Measurements from ENCODE around the gene XXYLT1. TPM values are rescaled to one million over a fixed set of nuclear protein-coding genes. Genes with fewer than 3 reads are reported as not detected.

Gene XXYLT1
- polyA plus RNA-seq, 2 of the 4 experiments (the other 2 are of a cell fraction) = 11.9 to 12.0 TPM

GRCh38 chr3:195162033-195162669 lies 108.8 kb downstream of the XXYLT1 start:
- Histone ChIP-seq H3K4me2 (no peak overlapping the region), H3K27ac (no peak overlapping the region), H3K4me1 (no peaks in the 10 kb centered on the region), H3K4me3 (no peak overlapping the region), H3K9me3 (no peaks in the 10 kb centered on the region)
- ChIA-PET POLR2A (no interaction called here), CTCF (interaction anchor here (0.6 kb wide), 2 partner anchors 46 to 99 kb away, joined by 3 to 5 read pairs; no protein-coding TSS in a partner anchor)
- no peak for DNase-seq (ENCODE audit: low read depth in 1 of 2, low spot score in 1 of 2)
- no peak for ATAC-seq
- FAIRE-seq = no peak
- whole genome bisulfite sequencing (ENCODE audit: missing lambda C conversion rate) = 97% methylated on average over 15 of the region's 15 CpGs
- TF ChIP-seq USF2 (IDR thresholded peaks at IDR 0.05) (no peak), CBX2 (IDR thresholded peaks at IDR 0.05; ENCODE audit: borderline replicate concordance, low read depth) (no peak)

- ChIA-PET CTCF (no interaction called here), POLR2A (no interaction called here)
- no peak for DNase-seq (ENCODE audit: low read depth in 1 of 2, low spot score in 1 of 2)
- WGBS (ENCODE audit: missing lambda C conversion rate) = 86% methylated on average over 11 of the region's 11 CpGs
- H3K4me2 ChIP-seq = no peak overlapping the region
- FAIRE-seq = no peak
- H3K4me3 ChIP-seq = no peak overlapping the region
- TF ChIP-seq MAZ (IDR thresholded peaks at IDR 0.05; ENCODE audit: borderline replicate concordance, low read depth, low read length) (no peak), ESRRA (IDR thresholded peaks at IDR 0.05; ENCODE audit: borderline replicate concordance, low read length) (no peak)
- H3K4me1 ChIP-seq = no peaks in the 10 kb centered on the region
- H3K9me3 ChIP-seq = no peaks in the 10 kb centered on the region
- no peak for ATAC-seq
- H3K27ac ChIP-seq = no peak overlapping the region
These were observed 110.0 kb downstream of the XXYLT1 start for GRCh38 chr3:195160908-195161434.

GRCh38 chr3:195160257-195160898 lies 110.6 kb downstream of the XXYLT1 start:
- Histone ChIP-seq H3K9me3 (no peaks in the 10 kb centered on the region), H3K4me3 (no peak overlapping the region), H3K4me2 (no peak overlapping the region), H3K4me1 (no peaks in the 10 kb centered on the region), H3K27ac (no peak overlapping the region)
- DNase-seq (ENCODE audit: low read depth in 1 of 2, low spot score in 1 of 2) (no peak), FAIRE-seq (no peak), ATAC-seq (no peak)
- no peak for TF ChIP-seq CEBPB (IDR thresholded peaks at IDR 0.05)
- TF ChIP-seq JUN (IDR thresholded peaks at IDR 0.05) = no peak
- TF ChIP-seq, protein P1, sequence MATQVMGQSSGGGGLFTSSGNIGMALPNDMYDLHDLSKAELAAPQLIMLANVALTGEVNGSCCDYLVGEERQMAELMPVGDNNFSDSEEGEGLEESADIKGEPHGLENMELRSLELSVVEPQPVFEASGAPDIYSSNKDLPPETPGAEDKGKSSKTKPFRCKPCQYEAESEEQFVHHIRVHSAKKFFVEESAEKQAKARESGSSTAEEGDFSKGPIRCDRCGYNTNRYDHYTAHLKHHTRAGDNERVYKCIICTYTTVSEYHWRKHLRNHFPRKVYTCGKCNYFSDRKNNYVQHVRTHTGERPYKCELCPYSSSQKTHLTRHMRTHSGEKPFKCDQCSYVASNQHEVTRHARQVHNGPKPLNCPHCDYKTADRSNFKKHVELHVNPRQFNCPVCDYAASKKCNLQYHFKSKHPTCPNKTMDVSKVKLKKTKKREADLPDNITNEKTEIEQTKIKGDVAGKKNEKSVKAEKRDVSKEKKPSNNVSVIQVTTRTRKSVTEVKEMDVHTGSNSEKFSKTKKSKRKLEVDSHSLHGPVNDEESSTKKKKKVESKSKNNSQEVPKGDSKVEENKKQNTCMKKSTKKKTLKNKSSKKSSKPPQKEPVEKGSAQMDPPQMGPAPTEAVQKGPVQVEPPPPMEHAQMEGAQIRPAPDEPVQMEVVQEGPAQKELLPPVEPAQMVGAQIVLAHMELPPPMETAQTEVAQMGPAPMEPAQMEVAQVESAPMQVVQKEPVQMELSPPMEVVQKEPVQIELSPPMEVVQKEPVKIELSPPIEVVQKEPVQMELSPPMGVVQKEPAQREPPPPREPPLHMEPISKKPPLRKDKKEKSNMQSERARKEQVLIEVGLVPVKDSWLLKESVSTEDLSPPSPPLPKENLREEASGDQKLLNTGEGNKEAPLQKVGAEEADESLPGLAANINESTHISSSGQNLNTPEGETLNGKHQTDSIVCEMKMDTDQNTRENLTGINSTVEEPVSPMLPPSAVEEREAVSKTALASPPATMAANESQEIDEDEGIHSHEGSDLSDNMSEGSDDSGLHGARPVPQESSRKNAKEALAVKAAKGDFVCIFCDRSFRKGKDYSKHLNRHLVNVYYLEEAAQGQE (IDR thresholded peaks at IDR 0.05) = no peak
- TF ChIP-seq ZSCAN20 (CRISPR knock-in tag; IDR thresholded peaks at IDR 0.05) = no peak
- TF ChIP-seq CHD2 (IDR thresholded peaks at IDR 0.05; ENCODE audit: low read length, partially characterized antibody) = no peak
- no peak for TF ChIP-seq HMGXB4 (CRISPR knock-in tag; IDR thresholded peaks at IDR 0.05; ENCODE audit: borderline replicate concordance)
- TF ChIP-seq CBX2 (IDR thresholded peaks at IDR 0.05; ENCODE audit: borderline replicate concordance, low read depth) = no peak
- TF ChIP-seq RAD21 (conservative IDR thresholded peaks at IDR 0.05 in 1 of 2, IDR thresholded peaks at IDR 0.05 in 1 of 2) = no peak
- 89% methylated on average over 13 of the region's 14 CpGs for WGBS (ENCODE audit: missing lambda C conversion rate)
- ChIA-PET CTCF (no interaction called here), POLR2A (no interaction called here)

Data from A549 (cell line).